NCI-H446 treated with DMSO at 0.1 percent for 48 hours (cell line): Measurements from ENCODE around the gene ASCC1.
"Not testable (repeated sequence)": the region's sequence is repeated elsewhere in the genome, so short reads cannot be mapped to it uniquely, and the experiment has no call there.

Experiments used
- DNase-seq: peaks from one replicate; lab custom pipeline; 2025; lab: John Stamatoyannopoulos, UW

Gene ASCC1

GRCh38 chr10:72124989-72125388 is 91.1 kb downstream of the ASCC1 start:
- no peak for DNase-seq

- no peak for DNase-seq
These were observed 91.7 kb downstream of the ASCC1 start for GRCh38 chr10:72124381-72124780.

- no peak for DNase-seq
These were observed 92.5 kb downstream of the ASCC1 start for GRCh38 chr10:72123616-72124015.

GRCh38 chr10:72122221-72122620 is 93.9 kb downstream of the ASCC1 start:
- no peak for DNase-seq

- no peak for DNase-seq
These were observed 94.7 kb downstream of the ASCC1 start for GRCh38 chr10:72121389-72121788.

- DNase-seq = no peak
These were observed 99.7 kb downstream of the ASCC1 start for GRCh38 chr10:72116372-72116771.

- no peak for DNase-seq
These were observed 101.2 kb downstream of the ASCC1 start for GRCh38 chr10:72114706-72115450.

GRCh38 chr10:72110673-72111401 is 105.2 kb downstream of the ASCC1 start:
- DNase-seq = no peak

- DNase-seq = no peak
These were observed 106.4 kb downstream of the ASCC1 start for GRCh38 chr10:72109636-72110157.

GRCh38 chr10:72108830-72109635 is 107.0 kb downstream of the ASCC1 start:
- DNase-seq = no peak

- not testable (repeated sequence) for DNase-seq
These were observed 108.1 kb downstream of the ASCC1 start for GRCh38 chr10:72108004-72108370.

GRCh38 chr10:72107325-72108003 is 108.6 kb downstream of the ASCC1 start:
- no peak for DNase-seq

- DNase-seq = no peak
These were observed 109.2 kb downstream of the ASCC1 start for GRCh38 chr10:72106896-72107295.

GRCh38 chr10:72106154-72106849 is 109.8 kb downstream of the ASCC1 start:
- DNase-seq = no peak

- no peak for DNase-seq
These were observed 110.4 kb downstream of the ASCC1 start for GRCh38 chr10:72105710-72106109.

- no peak for DNase-seq
These were observed 111.0 kb downstream of the ASCC1 start for GRCh38 chr10:72105098-72105475.

- no peak for DNase-seq
These were observed 111.5 kb downstream of the ASCC1 start for GRCh38 chr10:72104472-72105097.

- DNase-seq = no peak
These were observed 116.5 kb downstream of the ASCC1 start for GRCh38 chr10:72099600-72099921.

GRCh38 chr10:72098836-72099599 is 117.1 kb downstream of the ASCC1 start:
- no peak for DNase-seq

- no peak for DNase-seq
These were observed 117.7 kb downstream of the ASCC1 start for GRCh38 chr10:72098301-72098835.
